Measurements from ENCODE around the gene APLP1. TPM values are rescaled to one million over a fixed set of nuclear protein-coding genes. Genes with fewer than 3 reads are reported as not detected.
A peak's percentile ranks its signal among the peaks of the same experiment; 100 is the strongest.

Gene APLP1
- polyA plus RNA-seq, 1 donor (not counting 4 experiments of a cell fraction or from before 2014, with no cell fraction given): 0.50 TPM

DNA sequence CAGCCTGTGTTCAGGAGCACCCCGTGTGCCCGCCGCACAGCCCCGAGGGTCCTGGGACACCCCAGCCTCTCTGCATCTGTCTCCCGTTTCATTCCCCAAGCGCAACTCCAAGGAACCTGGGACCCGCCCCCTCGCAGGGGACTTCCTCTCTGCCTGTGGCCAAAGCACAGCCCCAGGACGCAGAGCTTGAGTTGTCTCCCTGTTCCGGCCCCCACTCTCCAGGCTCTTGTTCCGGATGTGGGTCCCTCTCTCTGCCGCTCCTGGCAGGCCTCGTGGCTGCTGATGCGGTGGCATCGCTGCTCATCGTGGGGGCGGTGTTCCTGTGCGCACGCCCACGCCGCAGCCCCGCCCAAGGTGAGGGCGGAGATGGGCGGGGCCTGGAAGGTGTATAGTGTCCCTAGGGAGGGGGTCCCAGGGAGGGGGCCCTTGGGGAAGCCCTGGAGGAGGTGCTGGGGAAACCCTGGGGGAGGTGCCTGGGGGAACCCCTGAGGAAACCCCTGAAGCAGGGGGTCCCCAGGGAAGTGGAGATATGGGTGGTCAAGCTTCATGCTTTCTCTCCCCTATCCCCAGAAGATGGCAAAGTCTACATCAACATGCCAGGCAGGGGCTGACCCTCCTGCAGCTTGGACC is 35.3 kb downstream of the APLP1 start:
- peaks cover 28% of the 10 kb centered on the region for H3K4me1 ChIP-seq (ENCODE audit: control insufficient read depth, extremely low read depth, insufficient read depth, low read length)
- no peaks in the 10 kb centered on the region for H3K9me3 ChIP-seq (ENCODE audit: control insufficient read depth, low read depth, low read length)
- H3K9me1 ChIP-seq (ENCODE audit: control insufficient read depth, extremely low read depth, insufficient read depth, low read length): no peaks in the 10 kb centered on the region
- H3K4me2 ChIP-seq (ENCODE audit: control insufficient read depth, extremely low read depth, insufficient read depth, low read depth, low read length): peak overlapping the region; percentile 74
- no peak for TF ChIP-seq EZH2 (IDR thresholded peaks at IDR 0.05; ENCODE audit: low read length)
- TF ChIP-seq, protein P1, sequence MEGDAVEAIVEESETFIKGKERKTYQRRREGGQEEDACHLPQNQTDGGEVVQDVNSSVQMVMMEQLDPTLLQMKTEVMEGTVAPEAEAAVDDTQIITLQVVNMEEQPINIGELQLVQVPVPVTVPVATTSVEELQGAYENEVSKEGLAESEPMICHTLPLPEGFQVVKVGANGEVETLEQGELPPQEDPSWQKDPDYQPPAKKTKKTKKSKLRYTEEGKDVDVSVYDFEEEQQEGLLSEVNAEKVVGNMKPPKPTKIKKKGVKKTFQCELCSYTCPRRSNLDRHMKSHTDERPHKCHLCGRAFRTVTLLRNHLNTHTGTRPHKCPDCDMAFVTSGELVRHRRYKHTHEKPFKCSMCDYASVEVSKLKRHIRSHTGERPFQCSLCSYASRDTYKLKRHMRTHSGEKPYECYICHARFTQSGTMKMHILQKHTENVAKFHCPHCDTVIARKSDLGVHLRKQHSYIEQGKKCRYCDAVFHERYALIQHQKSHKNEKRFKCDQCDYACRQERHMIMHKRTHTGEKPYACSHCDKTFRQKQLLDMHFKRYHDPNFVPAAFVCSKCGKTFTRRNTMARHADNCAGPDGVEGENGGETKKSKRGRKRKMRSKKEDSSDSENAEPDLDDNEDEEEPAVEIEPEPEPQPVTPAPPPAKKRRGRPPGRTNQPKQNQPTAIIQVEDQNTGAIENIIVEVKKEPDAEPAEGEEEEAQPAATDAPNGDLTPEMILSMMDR (optimal IDR thresholded peaks at IDR 0.05 in 1 of 3, IDR thresholded peaks at IDR 0.05 in 1 of 3, conservative IDR thresholded peaks at IDR 0.05 in 1 of 3; ENCODE audit: extremely low read depth in 1 of 3, insufficient read depth in 2 of 3, low read length in 3 of 3): no peak
- H4K20me1 ChIP-seq (ENCODE audit: control insufficient read depth, extremely low read depth, insufficient read depth, low read length): no peaks in the 10 kb centered on the region
- dilution Hi-C loops (cut with MboI; ENCODE audit: extremely low pct_ligation_motif_present, low sequenced_read_pairs): no loop called here
- DNase-seq (ENCODE audit: low read depth, low spot score) (no peak), FAIRE-seq (no peak)
- H3K4me3 ChIP-seq (ENCODE audit: control insufficient read depth in 2 of 3, extremely low read depth in 1 of 3, insufficient read depth in 2 of 3, low read depth in 1 of 3, low read length in 3 of 3): peak overlapping the region in 2 of 3 experiments; percentile 16 to 47
- peaks cover 4% of the 10 kb centered on the region for H3K79me2 ChIP-seq (ENCODE audit: control insufficient read depth, insufficient read depth, low read length)
- H3K9ac ChIP-seq (ENCODE audit: control insufficient read depth, extremely low read depth, insufficient read depth, low read length): peak overlapping the region; percentile 50
- H2AFZ ChIP-seq (ENCODE audit: control insufficient read depth, low read length): peak overlapping the region; percentile 71
- peak overlapping the region; percentile 20 for H3K27ac ChIP-seq (ENCODE audit: control insufficient read depth, insufficient read depth, low read length)
- H3K36me3 ChIP-seq (ENCODE audit: control insufficient read depth in 2 of 2, extremely low read depth in 1 of 2, insufficient read depth in 2 of 2, low read length in 2 of 2): no peaks in the 10 kb centered on the region
- H3K27me3 ChIP-seq (ENCODE audit: control insufficient read depth, extremely low read depth, insufficient read depth, low read length): no peaks in the 10 kb centered on the region

DNA sequence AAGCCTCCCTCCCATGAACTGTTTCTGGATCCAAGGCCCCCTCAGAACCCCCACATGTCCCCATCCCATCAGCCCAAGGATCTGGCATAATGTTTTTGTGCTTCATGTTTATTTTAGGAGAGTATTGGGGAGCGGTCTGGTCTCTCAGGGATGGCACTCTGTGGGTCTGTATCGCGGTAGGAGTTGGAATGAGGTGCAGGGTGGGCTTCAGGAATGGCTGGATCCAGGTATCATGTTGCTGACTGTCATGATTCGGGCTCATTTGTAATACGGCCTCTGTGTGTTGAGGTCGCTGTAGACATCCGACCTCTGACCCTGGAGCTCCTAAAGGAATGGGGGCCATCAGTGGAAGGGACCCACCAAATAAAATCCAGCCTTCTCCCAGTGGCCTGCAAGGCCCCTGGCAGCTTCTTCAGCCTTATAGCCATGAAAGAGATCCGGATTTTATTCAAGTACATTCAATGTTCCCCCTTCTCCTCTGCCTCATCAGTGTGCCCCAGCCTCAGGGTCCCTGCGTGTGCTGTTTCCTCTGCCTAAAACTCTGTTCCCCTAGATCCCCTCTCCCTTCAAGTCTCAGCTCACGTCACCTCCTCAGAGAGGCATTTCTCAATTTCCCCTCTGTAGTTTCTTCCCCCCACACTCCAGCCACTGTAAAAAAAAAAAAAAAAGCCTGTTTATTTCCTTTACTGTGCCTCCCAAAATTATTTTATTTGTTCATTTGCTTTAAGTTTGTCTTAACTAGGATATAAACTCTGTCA is 36.1 kb downstream of the APLP1 start:
- no peak overlapping the region for H3K9ac ChIP-seq (ENCODE audit: control insufficient read depth, extremely low read depth, insufficient read depth, low read length)
- H3K36me3 ChIP-seq (ENCODE audit: control insufficient read depth in 2 of 2, extremely low read depth in 1 of 2, insufficient read depth in 2 of 2, low read length in 2 of 2): no peaks in the 10 kb centered on the region
- H3K4me2 ChIP-seq (ENCODE audit: control insufficient read depth, extremely low read depth, insufficient read depth, low read depth, low read length): no peak overlapping the region
- H2AFZ ChIP-seq (ENCODE audit: control insufficient read depth, low read length): no peak overlapping the region
- H3K4me1 ChIP-seq (ENCODE audit: control insufficient read depth, extremely low read depth, insufficient read depth, low read length): peaks cover 28% of the 10 kb centered on the region
- no peak overlapping the region for H3K4me3 ChIP-seq (ENCODE audit: control insufficient read depth in 2 of 3, extremely low read depth in 1 of 3, insufficient read depth in 2 of 3, low read depth in 1 of 3, low read length in 3 of 3)
- no peaks in the 10 kb centered on the region for H3K79me2 ChIP-seq (ENCODE audit: control insufficient read depth, insufficient read depth, low read length)
- no peaks in the 10 kb centered on the region for H3K9me3 ChIP-seq (ENCODE audit: control insufficient read depth, low read depth, low read length)
- dilution Hi-C loops (cut with MboI; ENCODE audit: extremely low pct_ligation_motif_present, low sequenced_read_pairs): no loop called here
- DNase-seq (ENCODE audit: low read depth, low spot score): no peak
- H3K9me1 ChIP-seq (ENCODE audit: control insufficient read depth, extremely low read depth, insufficient read depth, low read length): no peaks in the 10 kb centered on the region
- no peak overlapping the region for H3K27ac ChIP-seq (ENCODE audit: control insufficient read depth, insufficient read depth, low read length)
- no peaks in the 10 kb centered on the region for H4K20me1 ChIP-seq (ENCODE audit: control insufficient read depth, extremely low read depth, insufficient read depth, low read length)
- FAIRE-seq: no peak
- no peaks in the 10 kb centered on the region for H3K27me3 ChIP-seq (ENCODE audit: control insufficient read depth, extremely low read depth, insufficient read depth, low read length)
- TF ChIP-seq, protein P1 (optimal IDR thresholded peaks at IDR 0.05 in 1 of 3, IDR thresholded peaks at IDR 0.05 in 1 of 3, conservative IDR thresholded peaks at IDR 0.05 in 1 of 3; ENCODE audit: extremely low read depth in 1 of 3, insufficient read depth in 2 of 3, low read length in 3 of 3): no peak
- no peak for TF ChIP-seq EZH2 (IDR thresholded peaks at IDR 0.05; ENCODE audit: low read length)

Measured in keratinocyte (primary cell).